ENCODE measurements around the gene KCND1.

The KCND1 gene

GRCh38 chrX:48913605-48914366 lies 57.9 kb downstream of the KCND1 start:
- no peak for DNase-seq (ENCODE audit: low read depth in 2 of 2)

DNA sequence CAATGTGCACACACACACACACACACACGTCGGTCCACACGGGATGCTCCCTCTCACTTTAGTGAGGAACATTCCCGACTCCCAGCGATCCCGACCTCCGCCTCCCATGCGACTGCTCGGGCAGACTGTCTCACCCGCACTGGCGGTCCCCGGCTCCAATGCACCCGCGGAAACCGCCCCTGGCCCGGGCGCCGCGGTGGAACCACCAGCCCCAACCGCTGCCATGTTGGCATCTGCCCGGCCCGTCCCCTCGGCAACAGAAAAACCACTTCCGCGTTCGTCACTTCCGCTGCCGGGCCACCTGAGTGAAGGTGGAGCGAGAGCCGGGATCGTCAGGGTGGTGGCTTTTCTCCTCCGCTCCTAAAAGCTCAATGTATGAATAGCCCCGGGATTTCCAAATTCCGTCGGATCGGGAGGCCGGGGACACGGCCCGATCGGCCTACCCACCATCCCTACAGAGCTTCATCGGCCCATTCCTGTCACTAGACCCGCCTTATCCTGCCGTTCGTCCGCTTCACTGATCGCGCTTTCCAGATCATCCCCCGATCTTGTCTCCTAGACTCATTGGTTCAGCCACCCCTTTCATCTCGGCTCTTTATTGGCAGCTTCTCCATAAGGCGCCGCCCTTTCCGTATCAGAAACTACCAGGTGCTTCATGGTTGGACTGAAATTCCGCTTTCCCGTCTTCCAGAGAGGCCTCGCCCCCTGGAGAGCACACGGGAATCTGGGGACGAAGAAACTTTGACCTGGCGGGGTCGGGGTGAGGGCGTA lies 60.0 kb downstream of the KCND1 start, which contains the start of gene SLC35A2:
Gene SLC35A2 (minus strand): TSS at position 235 of the 771 bp plus-strand sequence. CDS start 10 bp downstream, at position 225.
- DNase-seq (ENCODE audit: low read depth in 2 of 2), result peak; percentile 79 to 82

Data from stimulated activated CD4-positive, alpha-beta T cell treated with anti-CD3 and anti-CD28 coated beads, Interleukin-4, amount 100 ng/mL, for 48 hours (primary cell).